ENCODE results near the gene BHMT.

BHMT gene

GRCh38 chr5:79133121-79133656, 21.6 kb downstream of the BHMT start:
- TF ChIP-seq, protein P1, sequence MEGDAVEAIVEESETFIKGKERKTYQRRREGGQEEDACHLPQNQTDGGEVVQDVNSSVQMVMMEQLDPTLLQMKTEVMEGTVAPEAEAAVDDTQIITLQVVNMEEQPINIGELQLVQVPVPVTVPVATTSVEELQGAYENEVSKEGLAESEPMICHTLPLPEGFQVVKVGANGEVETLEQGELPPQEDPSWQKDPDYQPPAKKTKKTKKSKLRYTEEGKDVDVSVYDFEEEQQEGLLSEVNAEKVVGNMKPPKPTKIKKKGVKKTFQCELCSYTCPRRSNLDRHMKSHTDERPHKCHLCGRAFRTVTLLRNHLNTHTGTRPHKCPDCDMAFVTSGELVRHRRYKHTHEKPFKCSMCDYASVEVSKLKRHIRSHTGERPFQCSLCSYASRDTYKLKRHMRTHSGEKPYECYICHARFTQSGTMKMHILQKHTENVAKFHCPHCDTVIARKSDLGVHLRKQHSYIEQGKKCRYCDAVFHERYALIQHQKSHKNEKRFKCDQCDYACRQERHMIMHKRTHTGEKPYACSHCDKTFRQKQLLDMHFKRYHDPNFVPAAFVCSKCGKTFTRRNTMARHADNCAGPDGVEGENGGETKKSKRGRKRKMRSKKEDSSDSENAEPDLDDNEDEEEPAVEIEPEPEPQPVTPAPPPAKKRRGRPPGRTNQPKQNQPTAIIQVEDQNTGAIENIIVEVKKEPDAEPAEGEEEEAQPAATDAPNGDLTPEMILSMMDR (IDR thresholded peaks at IDR 0.05; ENCODE audit: low read depth, low read length), result peak; percentile 28
- DNase-seq (ENCODE audit: extremely low read depth, low read depth), result no peak

GRCh38 chr5:79133657-79134451, 22.2 kb downstream of the BHMT start:
- TF ChIP-seq, protein P1 (IDR thresholded peaks at IDR 0.05; ENCODE audit: low read depth, low read length), result peak; percentile 82
- DNase-seq (ENCODE audit: extremely low read depth, low read depth), result peak; percentile 66

GRCh38 chr5:79135790-79136553, 24.4 kb downstream of the BHMT start:
- no peak for DNase-seq (ENCODE audit: extremely low read depth, low read depth)
- TF ChIP-seq, protein P1 (IDR thresholded peaks at IDR 0.05; ENCODE audit: low read depth, low read length), result no peak

DNA sequence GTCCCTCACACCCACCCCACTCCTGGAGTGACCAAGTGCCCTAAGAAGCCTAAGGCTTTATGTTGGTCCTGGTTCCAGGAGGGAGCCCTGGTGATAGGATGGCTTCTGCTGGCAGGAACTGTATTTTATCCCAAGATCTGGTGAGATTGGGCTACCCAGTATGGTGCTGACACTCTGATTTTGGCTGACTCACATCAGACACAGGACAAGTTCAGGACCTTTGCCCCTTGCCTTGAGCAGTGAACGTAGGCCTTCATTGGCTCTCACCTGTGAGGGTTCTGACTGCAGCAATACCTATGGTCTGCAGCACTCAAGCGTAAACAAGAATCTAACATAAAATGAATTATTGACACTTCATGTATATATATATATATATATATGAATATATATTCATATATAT, 25.0 kb downstream of the BHMT start:
- TF ChIP-seq, protein P1 (IDR thresholded peaks at IDR 0.05; ENCODE audit: low read depth, low read length), result no peak
- DNase-seq (ENCODE audit: extremely low read depth, low read depth), result no peak

GRCh38 chr5:79140553-79140952, 28.9 kb downstream of the BHMT start:
- TF ChIP-seq, protein P1 (IDR thresholded peaks at IDR 0.05; ENCODE audit: low read depth, low read length), result no peak

DNA sequence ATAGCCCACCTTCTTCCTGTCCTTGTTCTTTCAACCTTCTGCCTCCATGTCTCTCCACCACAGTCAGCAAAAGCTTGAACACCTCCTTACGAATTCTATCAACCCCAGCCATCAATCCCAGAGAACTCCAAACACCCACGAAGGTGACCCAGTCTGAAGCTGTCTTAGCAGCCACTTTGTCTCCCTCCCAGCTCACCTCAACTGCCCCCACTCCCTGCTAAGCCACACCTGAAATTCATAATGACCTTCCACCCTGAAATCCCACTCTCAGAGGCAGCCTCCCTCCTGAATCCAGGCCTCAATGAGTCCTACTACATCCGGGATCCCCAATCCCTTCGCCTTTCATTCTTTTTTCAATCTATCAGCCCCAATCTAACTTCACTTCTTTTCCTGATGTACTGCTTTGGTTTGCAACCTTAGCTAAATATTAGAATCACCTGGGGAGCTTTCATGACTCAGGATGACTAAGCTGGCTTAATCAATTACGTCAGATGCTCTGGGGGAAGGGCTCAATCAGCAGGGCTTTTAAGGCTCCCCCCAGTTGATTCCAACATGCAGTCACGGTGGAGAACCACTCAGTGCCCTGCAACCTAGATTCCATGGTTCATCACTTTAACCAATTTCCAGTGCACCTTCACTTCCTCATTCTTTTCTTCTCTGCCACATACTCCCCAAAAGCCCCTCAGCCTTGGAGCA, 32.2 kb downstream of the BHMT start:
- DNase-seq (ENCODE audit: extremely low read depth, low read depth), result no peak
- TF ChIP-seq, protein P1 (IDR thresholded peaks at IDR 0.05; ENCODE audit: low read depth, low read length), result no peak

More at GRCh38 chr5:79140553-79140952, 28.9 kb downstream of the BHMT start:
- DNase-seq (ENCODE audit: extremely low read depth, low read depth), result no peak
